Measurements from ENCODE around the gene CORO2B. TPM values are rescaled to one million over a fixed set of nuclear protein-coding genes. Genes with fewer than 3 reads are reported as not detected.
A peak's percentile ranks its signal among the peaks of the same experiment; 100 is the strongest.

The CORO2B gene
- polyA plus RNA-seq, 3 donors: 0.03 TPM; not detected in 2

DNA sequence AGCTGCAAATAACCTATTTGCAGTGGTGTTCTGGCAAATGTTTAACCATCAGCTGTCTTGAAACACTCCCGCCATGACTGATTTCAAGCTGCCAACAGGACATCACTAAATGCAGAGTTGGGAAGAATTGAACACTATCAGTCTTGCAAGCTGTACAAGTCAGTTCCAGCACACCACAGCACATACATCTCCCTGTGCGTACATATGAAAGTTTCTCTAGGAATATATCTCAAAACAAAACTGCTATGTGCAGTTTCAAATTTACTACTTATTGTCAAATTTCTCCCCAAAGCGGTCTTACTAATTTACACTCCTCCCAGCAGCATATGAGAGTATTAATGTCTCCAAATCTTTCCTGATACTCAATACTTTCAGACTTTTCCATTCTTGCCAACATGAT lies 30.4 kb upstream of the CORO2B start:
- no peak for TF ChIP-seq CTCF (IDR thresholded peaks at IDR 0.05)
- 82% methylated on average over 2 of the region's 3 CpGs for WGBS (ENCODE audit: insufficient coverage)
- H3K9me3 ChIP-seq (replicated peaks in 1 of 2; ENCODE audit: control insufficient read depth in 1 of 2, insufficient read depth in 1 of 2, low read length in 2 of 2): no peaks in the 10 kb centered on the region

GRCh38 chr15:68550004-68550403 lies 28.8 kb upstream of the CORO2B start:
- Mint-ChIP-seq H3K36me3 (no peaks in the 10 kb centered on the region), H3K27ac (no peak overlapping the region), H3K4me1 (no peaks in the 10 kb centered on the region), H3K4me3 (peak overlapping the region in 1 of 2 donors; percentile 14), H3K27me3 (ENCODE audit: low read depth in 3 of 3) (peaks cover 12 to 13% (median 12%) of the 10 kb centered on the region in 3 donors), H3K9me3 (peaks cover 0 to 2% (median 0%) of the 10 kb centered on the region in 7 donors)
- H3K79me2 ChIP-seq (ENCODE audit: insufficient read depth, low read length): no peaks in the 10 kb centered on the region
- WGBS (ENCODE audit: insufficient coverage): 82% methylated on average over 6 of the region's 9 CpGs
- no peaks in the 10 kb centered on the region for H3K27me3 ChIP-seq (ENCODE audit: control insufficient read depth in 2 of 2, insufficient read depth in 2 of 2, low read length in 2 of 2)
- no peak overlapping the region for H2AFZ ChIP-seq (ENCODE audit: insufficient read depth, low read depth, low read length, poor library complexity, severe bottlenecking)
- intact Hi-C loops (cut with micrococcal nuclease): loop anchor here (2.0 to 5.0 kb wide), 3 partner anchors 122 to 372 kb away; no protein-coding TSS in a partner anchor
- H3K4me3 ChIP-seq (replicated peaks in 1 of 3; ENCODE audit: low read depth in 2 of 3, low read length in 3 of 3): no peak overlapping the region
- H4K20me1 ChIP-seq (ENCODE audit: insufficient read depth, low read length): no peaks in the 10 kb centered on the region
- no peaks in the 10 kb centered on the region for H3K36me3 ChIP-seq (replicated peaks in 1 of 2; ENCODE audit: control insufficient read depth in 1 of 2, insufficient read depth in 2 of 2, low read length in 2 of 2)
- no peak for TF ChIP-seq CTCF (IDR thresholded peaks at IDR 0.05)
- H3K4me1 ChIP-seq (ENCODE audit: control insufficient read depth in 1 of 2, insufficient read depth in 2 of 2, low read length in 2 of 2): no peaks in the 10 kb centered on the region
- H3K4me2 ChIP-seq (replicated peaks; ENCODE audit: extremely low read depth, low read length, poor library complexity, severe bottlenecking): no peak overlapping the region
- no peaks in the 10 kb centered on the region for H3K9me3 ChIP-seq (replicated peaks in 1 of 2; ENCODE audit: control insufficient read depth in 1 of 2, insufficient read depth in 1 of 2, low read length in 2 of 2)
- no peak overlapping the region for H3K27ac ChIP-seq (ENCODE audit: low read depth in 1 of 2, low read length in 2 of 2)
- no peak overlapping the region for H3K9ac ChIP-seq (ENCODE audit: insufficient read depth, low read length, poor library complexity, severe bottlenecking)
- no peak for DNase-seq

More for the DNA sequence above, 30.4 kb upstream of the CORO2B start:
- intact Hi-C loops (cut with micrococcal nuclease): no loop called here
- no peak overlapping the region for H3K4me3 Mint-ChIP-seq
- Histone ChIP-seq H4K20me1 (ENCODE audit: insufficient read depth, low read length) (no peaks in the 10 kb centered on the region), H3K4me2 (replicated peaks; ENCODE audit: extremely low read depth, low read length, poor library complexity, severe bottlenecking) (no peak overlapping the region), H3K79me2 (ENCODE audit: insufficient read depth, low read length) (no peaks in the 10 kb centered on the region), H3K4me1 (ENCODE audit: control insufficient read depth in 1 of 2, insufficient read depth in 2 of 2, low read length in 2 of 2) (no peaks in the 10 kb centered on the region), H3K9ac (ENCODE audit: insufficient read depth, low read length, poor library complexity, severe bottlenecking) (no peak overlapping the region), H3K36me3 (replicated peaks in 1 of 2; ENCODE audit: control insufficient read depth in 1 of 2, insufficient read depth in 2 of 2, low read length in 2 of 2) (no peaks in the 10 kb centered on the region), H2AFZ (ENCODE audit: insufficient read depth, low read depth, low read length, poor library complexity, severe bottlenecking) (no peak overlapping the region), H3K4me3 (replicated peaks in 1 of 3; ENCODE audit: low read depth in 2 of 3, low read length in 3 of 3) (no peak overlapping the region), H3K27ac (ENCODE audit: low read depth in 1 of 2, low read length in 2 of 2) (no peak overlapping the region), H3K27me3 (ENCODE audit: control insufficient read depth in 2 of 2, insufficient read depth in 2 of 2, low read length in 2 of 2) (no peaks in the 10 kb centered on the region)
- H3K9me3 Mint-ChIP-seq: peaks cover 0 to 2% (median 0%) of the 10 kb centered on the region in 7 donors
- no peak overlapping the region for H3K27ac Mint-ChIP-seq
- H3K4me1 Mint-ChIP-seq: no peaks in the 10 kb centered on the region
- peaks cover 12 to 13% (median 13%) of the 10 kb centered on the region in 3 donors for H3K27me3 Mint-ChIP-seq (ENCODE audit: low read depth in 3 of 3)
- H3K36me3 Mint-ChIP-seq: no peaks in the 10 kb centered on the region
- DNase-seq: no peak

All from CD14-positive monocyte (primary cell).